GM18517 (cell line): ENCODE measurements around the gene CAMTA1.

ENCODE experiments used
- ATAC-seq: cut with Tn5 transposase; IDR thresholded peaks from one replicate; pipeline ENCODE4 v1.9.1; 2021; ENCODE audit warnings: mild to moderate bottlenecking, moderate library complexity; ENCODE audit not compliant: unreplicated experiment

The CAMTA1 gene

DNA sequence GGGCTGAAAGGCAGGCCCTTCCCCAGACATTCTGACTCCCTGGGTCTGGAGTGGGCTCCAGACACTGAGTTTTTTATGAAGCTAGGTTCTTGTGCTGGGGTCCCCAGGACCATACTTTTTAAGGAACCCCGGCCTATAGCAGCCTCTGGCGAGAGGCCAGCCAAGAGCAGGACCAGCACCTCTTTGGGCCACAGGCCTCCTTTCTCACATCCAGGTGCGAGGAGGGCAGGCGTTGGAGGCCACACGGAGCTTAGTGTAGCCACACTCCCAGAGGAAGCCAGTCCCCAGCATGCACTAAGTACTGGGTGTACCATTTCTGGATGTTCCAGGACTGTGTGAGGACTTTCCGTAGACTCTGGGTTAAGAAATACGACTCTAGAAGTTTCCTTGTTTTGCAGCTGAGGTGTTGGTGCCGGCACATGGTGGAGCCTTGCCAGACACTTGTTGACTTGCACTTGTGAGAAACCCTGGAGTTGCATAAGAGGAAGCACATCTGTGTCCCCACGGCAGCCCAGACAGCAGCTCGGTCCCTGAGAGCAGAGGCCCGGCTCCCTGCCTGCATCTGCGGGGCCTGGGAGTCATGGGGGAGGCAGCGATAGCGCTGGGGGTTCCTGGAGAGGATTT lies 863.6 kb downstream of the CAMTA1 start:
- no peak for ATAC-seq

DNA sequence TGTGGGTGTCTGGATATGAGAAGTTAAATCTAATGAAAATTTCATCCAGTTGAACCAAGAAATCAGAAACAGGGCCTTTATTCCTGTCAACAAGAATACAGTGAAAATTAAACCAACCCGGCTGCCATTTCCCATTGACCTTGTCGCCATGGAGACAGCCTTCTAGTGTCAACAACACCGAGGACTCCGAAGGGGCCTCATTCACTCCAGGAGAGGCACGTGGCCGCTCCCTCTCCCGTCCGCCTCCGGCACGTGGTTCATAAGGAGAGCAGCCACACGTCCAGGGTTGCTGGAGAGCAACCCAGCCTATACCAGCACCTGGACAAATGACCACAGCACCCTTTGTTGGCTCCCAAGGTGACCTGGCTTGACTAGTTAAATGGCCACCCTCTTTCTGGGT lies 865.5 kb downstream of the CAMTA1 start:
- no peak for ATAC-seq

DNA sequence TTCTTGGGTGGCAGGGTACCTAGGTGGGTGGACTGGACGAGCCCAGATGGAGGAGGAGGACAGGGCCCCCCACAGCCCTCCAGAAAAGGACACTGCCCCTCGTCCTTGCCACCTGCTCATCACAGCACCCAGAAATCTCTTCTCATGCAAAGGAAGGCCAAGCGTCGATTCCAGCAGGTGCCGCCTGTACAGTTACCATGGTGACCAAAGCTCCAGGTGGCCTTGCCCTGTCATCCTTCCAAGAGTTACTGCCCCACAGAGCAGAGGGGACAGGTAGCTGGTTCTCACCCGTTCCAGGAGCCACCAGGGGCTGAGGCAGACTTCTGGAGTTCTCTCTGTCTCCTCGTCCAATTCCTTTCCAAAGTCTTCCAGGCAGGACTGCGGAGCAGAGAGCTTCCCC lies 865.9 kb downstream of the CAMTA1 start:
- no peak for ATAC-seq

DNA sequence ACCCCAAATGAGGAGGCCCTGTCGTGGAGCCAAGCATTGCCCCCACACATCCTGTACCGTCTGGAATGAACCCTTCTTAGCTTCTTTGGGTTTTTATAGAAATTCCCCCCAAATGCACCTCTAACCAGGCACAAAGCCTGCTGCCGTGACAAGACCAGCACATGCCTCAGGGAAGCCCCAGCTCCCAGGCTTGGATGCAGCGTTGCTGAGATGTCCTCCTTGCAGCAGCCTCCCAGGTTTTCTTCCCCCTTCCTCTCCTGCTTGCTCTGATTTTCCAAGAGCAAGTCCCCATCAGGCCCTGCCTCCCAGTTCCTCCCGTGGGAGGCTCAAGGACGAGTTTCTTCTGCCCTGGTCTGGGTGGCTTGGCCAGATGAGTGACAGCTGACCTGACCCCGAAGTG lies 866.8 kb downstream of the CAMTA1 start:
- ATAC-seq = no peak

DNA sequence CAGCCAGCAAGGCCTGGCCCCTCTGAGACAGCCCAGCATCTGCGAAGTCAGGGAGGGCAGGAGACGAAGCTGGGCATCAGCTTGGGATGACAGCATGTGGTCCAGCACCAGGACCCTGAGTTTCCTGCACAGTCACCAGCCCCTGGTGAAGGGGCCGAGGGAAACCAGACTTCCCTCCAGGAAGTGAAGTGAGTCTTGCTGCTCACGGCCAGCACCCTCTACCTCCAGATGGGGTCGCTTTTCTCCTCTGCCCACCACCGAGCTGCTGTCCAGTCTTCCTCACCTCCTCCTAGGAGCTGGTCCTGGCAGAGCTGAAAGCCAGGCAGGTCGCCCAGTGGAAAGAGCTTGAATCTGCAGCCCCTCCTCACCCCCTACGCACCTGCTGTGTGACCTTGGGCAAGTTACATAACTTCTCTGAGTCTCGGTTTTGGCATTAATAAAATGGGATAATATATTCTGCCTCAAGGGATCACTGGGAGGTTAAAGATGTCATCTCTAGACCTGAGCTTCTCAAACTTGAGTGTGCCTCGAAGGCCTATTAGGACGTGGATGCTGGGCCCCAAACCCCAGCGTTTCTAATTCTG lies 867.4 kb downstream of the CAMTA1 start:
- ATAC-seq = no peak

DNA sequence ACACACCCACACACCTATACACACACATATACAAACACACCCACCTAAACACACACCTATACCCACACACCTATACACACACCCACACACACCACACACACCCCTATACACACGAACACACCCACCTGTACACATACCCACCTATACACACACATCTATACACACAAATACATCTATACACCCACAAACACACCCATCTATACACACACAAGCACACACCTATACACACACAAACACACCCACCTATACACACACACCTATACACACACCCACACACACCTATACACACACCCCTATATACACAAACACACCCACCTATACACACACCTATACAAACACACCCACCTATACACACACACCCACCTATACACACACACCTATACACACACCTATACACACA lies 869.5 kb downstream of the CAMTA1 start:
- ATAC-seq = no peak

DNA sequence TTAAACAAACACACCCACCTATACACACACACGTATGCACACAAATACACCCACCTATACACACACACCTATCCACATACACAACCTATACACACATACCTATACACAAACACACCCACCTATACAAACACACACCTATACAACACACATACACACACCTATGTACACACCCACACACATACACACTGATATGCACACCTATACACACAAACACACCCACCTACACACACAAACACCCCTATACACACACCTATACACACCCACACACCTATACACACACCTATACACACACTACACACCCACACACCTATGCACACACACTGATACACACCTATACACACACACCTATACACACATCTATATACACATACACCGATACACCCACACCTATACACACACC lies 870.1 kb downstream of the CAMTA1 start:
- no peak for ATAC-seq

DNA sequence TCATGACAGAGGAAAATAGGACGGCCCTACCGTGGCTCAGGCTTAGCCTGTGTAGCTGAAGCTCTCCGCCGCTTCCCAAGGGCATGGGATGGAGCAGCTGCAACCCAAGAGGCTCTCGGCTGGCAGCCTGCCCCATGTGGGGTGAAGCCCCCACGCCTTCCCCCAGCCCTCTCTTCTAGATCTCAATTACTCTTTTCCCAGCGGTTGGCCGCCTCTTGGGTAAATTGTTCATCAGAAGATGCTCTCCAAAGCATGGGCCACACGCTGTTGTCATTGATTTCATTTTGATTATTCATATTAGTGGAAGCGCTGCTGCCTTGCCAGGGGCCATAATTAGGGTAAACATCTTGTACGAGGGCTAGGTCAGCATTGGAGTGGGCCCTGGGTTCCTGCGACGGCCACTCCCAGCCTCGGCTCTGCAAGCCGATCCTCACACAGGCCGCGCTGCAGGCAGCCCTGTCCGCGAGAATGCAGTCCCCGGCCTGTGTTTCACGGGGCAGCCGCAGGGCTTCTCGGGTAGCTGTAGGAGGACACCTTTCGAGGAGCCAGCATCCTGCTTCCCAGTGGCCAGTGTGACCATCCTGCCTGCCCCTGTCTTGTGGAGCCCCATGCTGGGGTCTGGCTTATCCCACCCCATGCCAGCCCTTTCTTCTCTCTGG lies 871.4 kb downstream of the CAMTA1 start:
- ATAC-seq = no peak

DNA sequence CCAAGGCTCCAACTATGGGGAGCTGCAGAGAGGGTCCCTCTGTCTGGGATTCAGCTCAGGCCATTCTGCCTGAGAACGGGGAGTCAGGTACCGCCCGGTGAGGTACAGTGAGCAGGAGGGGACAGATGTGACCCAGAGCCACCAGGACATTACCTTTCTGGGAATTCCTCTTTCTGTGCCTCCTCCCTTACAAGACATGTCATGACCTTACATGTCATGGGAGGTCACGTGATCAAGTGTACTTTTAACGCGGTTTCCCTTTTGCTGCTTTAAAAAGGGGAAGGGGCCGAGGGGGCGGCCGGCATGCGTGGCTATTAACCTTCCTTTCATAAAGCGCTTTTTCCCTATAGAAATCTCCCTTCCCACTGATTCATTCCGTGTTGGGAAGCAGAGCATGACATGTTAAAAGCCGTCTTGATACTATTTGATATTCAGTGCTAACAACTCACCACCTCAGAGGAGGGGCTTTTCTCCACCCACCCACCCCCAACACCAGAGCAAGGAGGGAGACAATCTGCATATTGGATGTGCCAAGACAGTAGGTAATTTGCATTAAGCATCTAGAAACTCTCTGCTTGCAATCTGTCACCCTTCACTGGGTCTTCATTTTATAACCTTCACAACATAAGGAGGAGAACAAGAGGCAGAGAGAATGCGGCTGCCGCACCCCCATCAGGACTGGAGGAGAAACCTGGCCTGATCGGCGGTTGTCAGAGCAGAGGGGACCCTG lies 872.2 kb downstream of the CAMTA1 start:
- ATAC-seq = no peak

DNA sequence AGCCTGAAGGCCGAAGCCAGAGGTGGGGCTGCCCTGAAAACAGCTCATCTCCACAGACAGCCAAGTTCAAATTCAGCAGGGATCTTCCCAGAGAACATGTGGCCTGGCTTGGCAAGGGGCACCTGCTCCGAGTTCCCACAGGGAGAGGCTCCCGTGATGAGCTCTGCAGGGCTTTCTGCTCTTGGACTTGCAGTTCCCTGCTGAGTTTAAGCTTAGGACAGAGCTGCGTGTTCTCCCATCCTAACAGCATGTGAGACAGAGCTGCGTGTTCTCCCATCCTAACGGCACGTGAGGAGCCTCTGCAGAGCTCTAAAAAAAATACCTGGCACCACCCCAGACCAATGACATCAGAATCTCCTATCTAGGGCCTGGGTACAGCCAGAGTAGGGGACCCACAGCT lies 872.8 kb downstream of the CAMTA1 start:
- no peak for ATAC-seq

DNA sequence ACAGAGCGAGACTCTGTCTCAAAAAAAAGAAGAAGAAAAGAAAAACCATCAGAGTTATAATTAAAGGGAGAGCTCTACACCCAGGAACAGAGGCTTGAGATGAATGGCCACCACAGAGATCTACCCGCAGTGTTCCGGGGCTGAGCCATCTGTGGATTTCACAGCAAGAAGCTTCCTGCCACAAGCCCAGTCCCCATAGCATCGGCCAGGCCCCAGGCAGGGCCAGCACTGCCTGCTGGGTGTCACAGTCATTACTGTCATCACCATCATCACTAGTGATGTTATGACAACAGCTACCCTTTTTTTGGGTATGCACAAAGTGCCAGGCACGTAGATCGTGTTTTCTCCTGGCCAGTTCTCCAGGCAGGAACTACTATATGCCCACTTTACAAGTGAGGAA lies 874.3 kb downstream of the CAMTA1 start:
- no peak for ATAC-seq

DNA sequence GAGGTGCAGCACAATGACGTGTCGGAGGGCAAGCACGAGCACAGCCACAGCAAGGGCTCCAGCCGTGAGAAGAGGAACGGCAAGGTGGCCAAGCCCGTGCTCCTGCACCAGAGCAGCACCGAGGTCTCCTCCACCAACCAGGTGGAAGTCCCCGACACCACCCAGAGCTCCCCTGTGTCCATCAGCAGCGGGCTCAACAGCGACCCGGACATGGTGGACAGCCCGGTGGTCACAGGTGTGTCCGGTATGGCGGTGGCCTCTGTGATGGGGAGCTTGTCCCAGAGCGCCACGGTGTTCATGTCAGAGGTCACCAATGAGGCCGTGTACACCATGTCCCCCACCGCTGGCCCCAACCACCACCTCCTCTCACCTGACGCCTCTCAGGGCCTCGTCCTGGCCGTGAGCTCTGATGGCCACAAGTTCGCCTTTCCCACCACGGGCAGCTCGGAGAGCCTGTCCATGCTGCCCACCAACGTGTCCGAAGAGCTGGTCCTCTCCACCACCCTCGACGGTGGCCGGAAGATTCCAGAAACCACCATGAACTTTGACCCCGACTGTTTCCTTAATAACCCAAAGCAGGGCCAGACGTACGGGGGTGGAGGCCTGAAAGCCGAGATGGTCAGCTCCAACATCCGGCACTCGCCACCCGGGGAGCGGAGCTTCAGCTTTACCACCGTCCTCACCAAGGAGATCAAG lies 878.3 kb downstream of the CAMTA1 start:
- ATAC-seq = no peak

DNA sequence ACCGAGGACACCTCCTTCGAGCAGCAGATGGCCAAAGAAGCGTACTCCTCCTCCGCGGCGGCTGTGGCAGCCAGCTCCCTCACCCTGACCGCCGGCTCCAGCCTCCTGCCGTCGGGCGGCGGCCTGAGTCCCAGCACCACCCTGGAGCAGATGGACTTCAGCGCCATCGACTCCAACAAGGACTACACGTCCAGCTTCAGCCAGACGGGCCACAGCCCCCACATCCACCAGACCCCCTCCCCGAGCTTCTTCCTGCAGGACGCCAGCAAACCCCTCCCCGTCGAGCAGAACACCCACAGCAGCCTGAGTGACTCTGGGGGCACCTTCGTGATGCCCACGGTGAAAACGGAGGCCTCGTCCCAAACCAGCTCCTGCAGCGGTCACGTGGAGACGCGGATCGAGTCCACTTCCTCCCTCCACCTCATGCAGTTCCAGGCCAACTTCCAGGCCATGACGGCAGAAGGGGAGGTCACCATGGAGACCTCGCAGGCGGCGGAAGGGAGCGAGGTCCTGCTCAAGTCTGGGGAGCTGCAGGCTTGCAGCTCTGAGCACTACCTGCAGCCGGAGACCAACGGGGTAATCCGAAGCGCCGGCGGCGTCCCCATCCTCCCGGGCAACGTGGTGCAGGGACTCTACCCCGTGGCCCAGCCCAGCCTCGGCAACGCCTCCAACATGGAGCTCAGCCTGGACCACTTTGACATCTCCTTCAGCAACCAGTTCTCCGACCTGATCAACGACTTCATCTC lies 879.1 kb downstream of the CAMTA1 start:
- ATAC-seq = no peak

DNA sequence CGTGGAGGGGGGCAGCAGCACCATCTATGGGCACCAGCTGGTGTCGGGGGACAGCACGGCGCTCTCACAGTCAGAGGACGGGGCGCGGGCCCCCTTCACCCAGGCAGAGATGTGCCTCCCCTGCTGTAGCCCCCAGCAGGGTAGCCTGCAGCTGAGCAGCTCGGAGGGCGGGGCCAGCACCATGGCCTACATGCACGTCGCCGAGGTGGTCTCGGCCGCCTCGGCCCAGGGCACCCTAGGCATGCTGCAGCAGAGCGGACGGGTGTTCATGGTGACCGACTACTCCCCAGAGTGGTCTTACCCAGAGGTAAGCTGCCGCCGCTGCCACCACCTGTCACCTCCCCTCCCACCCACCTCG lies 879.6 kb downstream of the CAMTA1 start:
- ATAC-seq = no peak

DNA sequence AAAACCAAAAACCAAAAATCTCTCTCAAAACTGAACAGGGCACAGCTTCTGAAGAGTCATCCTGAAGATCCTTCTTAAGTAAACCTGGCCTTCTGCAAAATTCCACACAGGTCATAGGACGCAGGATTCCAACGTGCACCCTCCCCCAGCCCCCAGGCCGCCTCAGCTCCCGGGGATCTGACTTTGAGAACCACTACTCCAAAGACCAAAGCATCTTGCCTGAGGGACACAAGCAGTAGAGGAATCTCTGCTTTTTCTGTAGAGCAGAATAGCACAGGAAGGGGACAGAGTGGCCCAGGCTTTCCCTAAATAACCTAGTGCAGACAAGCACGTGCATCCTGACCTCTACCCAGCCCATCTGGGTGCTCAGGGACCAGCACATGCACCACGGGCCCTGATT lies 881.0 kb downstream of the CAMTA1 start:
- no peak for ATAC-seq

DNA sequence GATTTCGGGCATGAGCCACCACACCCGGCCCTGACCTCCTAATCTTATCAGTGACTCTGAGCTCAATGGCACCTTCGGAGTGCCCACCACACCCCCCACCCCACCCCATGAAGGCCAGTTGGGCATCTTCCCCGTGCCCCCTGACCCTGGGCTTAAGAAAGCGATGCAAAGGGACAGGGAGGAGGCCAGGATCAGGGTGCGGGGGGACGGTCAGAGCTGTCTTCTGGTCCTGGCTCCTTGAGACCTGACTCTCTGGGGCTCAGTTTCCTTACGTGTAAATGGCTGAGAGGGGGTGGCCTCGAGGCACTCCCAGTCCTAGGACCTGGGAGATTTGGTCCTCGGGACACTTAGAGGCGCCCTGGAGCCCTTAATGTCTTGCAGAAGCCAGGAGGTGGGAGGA lies 881.9 kb downstream of the CAMTA1 start:
- ATAC-seq = no peak

DNA sequence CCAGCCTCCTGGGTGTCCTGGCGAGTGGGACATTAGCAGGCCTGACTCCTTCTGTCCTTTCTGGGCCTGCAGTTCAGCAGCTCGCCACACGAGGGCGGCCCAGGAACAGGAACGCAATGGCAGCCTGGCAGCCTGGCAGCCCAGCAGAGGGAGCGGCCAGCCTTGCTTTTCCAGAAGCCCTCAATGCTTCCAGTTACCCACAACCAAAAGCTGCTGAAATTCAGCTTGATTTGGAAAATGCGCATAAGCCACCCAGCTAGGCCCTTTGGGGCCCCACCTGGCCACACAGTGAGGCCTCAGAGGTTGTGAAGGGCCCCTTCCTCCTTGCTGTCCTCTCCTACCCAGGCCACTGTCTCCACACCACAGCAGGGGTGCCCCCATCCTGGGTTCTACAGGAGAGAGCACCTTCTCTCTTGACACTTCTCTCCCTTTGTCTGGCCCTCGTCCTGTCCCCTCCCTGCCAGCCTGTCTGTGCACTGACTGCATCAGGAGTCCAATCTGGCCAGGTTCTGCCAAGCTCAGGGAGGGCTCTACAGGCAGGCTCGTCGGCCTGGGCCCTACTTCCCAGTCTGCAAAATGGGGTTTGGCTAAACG lies 882.5 kb downstream of the CAMTA1 start:
- no peak for ATAC-seq

DNA sequence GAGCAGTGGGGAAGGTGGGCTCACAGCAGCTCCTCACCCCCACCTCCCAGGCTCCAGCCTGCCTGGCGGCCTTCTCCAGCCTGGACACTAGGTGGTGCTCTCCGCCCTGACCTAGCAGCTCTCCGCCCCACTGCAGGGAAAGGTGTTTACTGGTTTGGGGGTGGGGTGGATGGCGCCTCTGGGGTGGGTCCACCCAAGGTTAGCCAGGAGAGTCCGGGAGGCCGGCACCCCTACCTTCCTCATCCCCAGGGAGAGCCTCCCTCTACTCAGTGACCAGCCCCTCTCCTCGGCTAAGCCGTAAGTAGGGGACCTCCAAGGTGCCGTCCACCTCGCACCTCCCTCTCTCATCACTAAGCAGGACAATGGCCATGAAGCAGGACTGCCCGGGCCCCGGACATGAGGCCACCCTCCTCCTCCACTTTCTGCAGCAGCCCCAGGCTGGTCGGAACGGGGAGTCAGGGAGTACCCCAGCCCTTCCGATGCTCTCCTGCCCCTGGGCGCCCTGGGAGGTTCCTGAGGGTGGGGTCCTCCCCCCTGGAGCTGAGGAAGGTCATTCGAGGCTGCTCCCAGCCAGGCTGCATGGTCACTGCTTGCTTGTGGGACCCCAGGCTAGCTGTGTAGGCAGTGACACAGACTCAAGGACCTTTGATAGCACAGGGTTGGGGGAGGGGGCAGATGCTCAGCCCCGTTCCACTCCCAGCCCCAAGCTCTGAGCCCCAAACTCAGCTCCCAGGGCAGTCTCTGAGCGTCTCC lies 884.5 kb downstream of the CAMTA1 start:
- no peak for ATAC-seq

DNA sequence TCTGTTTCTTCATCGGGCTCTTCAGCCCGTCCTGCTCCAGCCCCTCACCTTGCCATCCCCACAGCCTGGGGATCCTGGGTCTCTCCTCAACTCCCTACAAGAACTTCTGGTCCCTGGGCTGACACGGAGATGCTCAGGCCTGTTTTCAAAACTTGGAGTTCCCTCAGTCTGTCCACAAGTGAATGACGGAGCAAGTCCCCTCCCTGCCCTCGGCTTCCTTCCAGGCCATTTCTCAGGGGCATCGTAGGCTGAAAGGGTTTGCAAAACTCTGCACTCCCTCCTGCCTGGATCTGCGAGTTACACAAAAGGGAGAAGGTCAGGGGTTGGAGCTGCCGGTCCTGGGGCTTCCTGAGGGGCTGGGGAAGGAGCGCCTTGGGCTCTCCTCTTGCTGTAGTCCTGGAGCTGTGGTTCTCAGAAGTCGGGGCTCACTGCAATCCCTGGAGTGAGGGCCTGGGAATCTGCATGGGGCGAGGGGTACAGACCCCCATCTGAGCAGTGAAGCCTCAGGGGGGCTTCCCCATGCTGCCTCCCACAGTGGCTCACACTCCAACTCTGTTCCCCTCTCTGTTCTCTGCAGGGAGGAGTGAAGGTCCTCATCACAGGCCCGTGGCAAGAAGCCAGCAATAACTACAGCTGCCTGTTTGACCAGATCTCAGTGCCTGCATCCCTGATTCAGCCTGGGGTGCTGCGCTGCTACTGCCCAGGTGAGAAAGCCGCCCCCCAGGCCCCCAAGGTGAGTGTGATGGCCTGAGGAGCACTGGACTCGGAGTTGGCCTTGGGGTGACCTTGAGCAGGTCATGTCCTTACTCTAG lies 885.3 kb downstream of the CAMTA1 start:
- ATAC-seq = no peak
